CD4-positive, alpha-beta T cell treated with Interleukin-2 at 100 ng/mL for 4 hours (primary cell): ENCODE measurements around the gene MT2A.
"Not testable (repeated sequence)": the region's sequence is repeated elsewhere in the genome, so short reads cannot be mapped to it uniquely, and the experiment has no call there.

Experiments used
- DNase-seq: peaks from one replicate; pipeline ENCODE4 v3.0.0-alpha.2; 2020; ENCODE audit warnings: low spot score

MT2A gene

DNA sequence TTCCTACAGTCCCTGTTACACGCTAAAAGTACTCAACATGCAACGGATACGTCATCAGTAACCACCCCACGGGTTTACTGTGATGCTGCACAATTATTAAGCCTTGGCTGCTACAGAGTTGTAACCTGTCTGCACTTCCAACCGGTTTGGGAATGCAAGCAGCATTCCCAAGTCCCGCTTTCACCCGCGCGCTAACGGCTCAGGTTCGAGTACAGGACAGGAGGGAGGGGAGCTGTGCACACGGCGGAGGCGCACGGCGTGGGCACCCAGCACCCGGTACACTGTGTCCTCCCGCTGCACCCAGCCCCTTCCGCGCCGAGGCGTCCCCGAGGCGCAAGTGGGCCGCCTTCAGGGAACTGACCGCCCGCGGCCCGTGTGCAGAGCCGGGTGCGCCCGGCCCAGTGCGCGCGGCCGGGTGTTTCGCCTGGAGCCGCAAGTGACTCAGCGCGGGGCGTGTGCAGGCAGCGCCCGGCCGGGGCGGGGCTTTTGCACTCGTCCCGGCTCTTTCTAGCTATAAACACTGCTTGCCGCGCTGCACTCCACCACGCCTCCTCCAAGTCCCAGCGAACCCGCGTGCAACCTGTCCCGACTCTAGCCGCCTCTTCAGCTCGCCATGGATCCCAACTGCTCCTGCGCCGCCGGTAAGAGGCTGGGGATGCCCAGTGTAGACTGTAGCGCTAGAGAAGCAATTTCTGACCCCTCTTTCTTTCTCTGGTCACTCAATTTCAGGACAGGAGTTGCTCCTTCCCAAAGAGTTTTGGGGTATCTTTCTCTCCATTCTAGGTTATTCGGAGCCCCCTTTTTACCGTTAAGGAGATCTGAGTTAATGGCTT lies at the start of gene MT2A:
MT2A (plus strand) TSS at position 542 of the 833 bp plus-strand sequence; CDS start at position 614, 72 bp downstream.
- peak; percentile 85 for DNase-seq

DNA sequence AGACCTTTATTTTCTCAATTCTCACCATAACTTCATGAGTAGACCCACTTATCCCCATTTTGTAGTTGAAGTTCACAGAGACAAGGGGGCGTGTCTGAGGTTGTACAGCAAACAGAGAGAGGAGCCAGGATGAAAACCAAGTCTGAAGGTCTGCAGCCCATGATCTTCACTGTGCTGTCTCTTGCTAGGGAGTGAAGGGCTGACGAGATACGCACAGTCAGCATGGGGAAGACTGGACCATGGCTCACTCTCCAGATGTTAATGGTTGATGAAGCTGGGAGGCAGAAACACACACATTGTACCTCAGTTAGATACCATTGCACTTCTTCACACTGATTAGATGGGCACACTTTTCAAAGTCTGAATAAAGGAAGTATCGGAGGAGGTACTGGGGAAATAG lies 49.3 kb upstream of the MT2A start:
- no peak for DNase-seq

DNA sequence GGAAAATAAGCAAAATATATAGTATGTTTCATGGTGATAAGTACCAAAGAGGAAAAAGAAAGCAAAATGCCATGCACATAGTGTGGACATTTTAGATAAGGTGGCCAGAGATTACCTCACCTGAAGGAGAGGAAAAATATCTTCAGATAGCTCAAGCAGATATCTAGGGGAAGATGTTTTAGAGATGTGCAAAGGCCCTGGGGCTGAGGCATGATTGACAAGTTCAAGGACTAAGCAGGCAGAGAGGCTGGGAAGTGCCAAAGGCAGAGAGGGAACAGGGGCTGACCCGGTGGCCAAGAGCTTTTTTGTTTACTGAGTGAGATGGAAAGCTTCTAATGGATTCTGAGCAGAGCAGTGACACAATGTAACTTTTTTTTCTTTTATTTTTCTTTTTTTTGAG lies 47.9 kb upstream of the MT2A start:
- DNase-seq = no peak

DNA sequence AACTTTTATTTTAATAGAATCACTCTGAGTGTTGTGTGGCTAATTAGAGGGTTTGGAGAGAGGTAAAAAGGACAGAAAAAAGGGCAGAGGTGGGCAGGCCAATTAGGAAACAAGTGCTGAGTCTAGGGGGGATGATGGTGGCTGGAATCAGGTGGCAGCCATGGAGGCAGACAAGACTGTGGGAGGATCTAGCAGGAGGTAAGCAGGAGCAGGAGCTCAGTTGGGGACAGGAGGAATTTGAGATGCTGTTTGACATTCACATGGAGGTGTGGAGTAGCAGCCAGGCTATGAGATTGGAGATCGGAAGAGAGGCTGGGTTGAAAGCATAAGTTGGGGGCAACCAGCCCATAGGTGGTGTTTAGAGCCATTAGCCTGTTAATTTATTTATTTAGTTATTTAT lies 47.3 kb upstream of the MT2A start:
- DNase-seq = no peak

DNA sequence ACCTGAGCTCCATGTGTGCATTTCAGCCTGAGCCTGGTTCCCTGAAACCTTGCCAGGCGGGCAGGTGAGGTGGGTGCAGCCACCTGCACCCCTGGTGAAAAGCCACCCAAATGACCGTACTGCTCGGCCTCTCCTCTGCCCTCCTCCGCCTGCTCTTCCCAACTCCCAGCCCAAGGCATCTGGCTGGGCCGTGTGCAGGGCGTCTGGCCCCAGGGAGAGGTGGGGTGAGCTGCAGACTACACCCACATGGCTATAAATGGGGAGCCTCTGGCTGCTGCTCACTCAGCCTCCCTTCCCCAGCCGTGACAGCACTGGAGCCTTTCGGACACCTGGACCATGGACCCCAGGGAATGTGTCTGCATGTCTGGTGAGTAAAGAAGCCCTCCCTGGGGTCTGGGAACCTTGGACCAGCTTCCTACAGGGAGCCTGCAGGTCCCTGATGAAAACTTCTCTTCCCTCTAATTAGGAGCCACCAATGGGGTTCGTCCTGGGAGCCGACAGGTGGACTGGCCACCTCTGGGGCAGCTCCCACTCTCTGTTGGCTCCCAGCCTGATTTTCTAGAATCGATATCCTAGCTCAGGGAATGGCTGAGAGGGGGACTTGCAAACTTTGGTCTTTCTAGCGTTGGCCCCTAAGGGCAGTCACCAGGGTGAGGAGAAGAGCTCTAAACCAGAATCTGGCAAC lies 43.4 kb upstream of the MT2A start, which contains the start of gene MT4:
MT4 (plus strand) TSS at position 281 of the 685 bp plus-strand sequence; CDS start at position 337, 56 bp downstream.
- DNase-seq = no peak

DNA sequence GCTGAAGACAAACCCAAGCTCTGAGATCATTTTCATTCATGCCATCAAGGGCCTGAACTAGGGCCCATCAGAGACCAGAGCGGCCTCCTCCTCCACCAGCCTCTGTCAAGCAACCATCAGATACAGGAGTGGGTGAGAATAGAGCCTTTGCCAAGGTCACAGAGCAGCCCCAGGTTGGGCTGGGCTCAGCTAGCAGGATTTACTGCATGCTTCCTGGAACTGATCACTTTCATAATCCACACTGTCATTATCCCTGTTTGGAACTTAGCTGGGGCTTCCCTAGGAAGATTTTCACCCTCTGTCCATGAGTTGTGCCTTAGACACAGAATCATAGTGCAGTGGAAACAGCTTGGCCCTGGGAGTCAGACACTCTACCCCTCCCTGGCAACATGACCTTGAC lies 38.4 kb upstream of the MT2A start:
- DNase-seq = no peak

DNA sequence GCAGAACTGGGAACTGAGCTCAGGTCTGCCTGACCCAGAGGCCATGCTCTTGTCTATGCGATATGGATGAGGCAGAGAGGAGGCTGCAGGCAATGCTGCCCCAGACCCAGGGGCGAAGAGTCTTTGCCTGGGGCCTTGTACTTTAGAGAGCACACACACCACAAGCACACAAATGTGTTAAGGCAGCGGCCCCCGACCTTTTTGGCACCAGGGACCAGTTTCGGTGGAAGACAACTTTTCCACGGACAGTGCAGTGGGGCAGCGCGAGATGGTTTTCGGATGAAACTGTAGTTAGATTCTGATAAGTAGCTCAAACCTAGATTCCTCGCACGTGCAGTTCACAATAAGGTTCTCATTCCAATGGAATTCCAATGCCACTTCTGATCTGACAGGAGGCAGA lies 36.9 kb upstream of the MT2A start:
- DNase-seq = no peak

DNA sequence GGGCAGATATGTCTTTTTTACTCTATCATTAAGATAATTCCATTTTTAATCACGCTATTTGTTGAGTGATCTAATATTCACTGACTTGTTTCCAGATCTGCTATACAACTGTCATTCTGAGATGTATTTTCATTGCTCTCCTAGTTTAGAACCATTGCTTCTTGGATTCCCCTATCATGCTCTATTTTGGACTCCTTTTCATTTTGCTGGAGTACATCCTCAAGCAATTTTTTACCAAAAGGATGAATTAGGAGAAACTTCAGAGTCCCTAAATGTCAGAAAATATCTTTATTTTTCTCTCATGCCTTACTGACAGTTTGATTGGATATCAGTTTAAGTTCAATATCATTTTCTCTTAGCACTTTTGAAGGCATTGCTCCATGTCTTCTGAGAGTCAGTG lies 33.8 kb upstream of the MT2A start:
- no peak for DNase-seq

DNA sequence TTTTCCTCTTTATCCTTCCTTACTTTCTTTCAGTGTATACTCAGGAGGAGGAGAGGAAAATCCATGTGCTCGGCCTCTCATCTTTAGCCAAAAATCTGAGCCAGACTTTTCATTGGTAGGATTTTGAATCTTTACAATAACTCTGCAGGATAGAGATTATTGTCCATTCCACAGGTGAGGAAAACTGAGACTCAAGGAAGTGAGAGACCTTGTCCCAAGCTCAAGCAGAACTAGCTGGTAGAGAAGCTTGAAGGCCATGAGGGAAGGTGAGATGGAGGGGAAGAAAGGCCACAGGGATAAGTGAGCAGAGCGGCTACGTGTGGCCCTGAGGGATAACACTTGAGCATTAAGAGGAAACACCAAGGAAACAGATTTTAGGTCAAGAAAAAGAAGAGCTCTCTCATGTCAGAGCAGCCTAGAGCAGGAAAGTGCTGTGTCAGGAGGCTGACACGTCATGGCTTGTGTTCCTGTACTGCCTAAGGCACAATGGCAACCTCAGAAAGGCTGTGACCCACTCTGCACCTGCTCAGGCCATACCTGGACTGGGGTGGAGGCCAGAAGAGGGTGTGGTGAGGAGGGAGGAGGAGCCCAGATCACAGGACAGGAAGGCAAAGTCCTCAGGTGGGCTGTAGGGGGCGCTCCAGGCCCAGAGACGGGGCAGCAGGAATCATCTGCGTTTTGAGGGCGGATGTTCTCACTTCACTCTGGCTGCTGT lies 31.6 kb upstream of the MT2A start:
- peak; percentile 88 for DNase-seq

DNA sequence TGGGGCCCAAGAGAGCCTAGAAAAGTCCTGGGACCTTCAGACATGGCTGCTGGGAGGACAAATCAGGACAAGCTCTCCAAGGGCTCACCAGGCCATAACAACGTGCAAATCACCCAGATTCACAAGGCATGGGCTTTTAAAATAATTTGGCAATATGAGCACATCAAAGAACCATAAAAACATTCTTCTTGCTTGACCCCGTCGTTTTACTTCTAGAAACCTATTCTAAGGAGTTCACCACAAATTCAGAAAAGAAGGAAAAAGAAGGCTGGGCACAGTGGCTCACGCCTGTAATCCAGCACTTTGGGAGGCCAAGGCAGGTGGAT lies 31.1 kb upstream of the MT2A start:
- no peak for DNase-seq

DNA sequence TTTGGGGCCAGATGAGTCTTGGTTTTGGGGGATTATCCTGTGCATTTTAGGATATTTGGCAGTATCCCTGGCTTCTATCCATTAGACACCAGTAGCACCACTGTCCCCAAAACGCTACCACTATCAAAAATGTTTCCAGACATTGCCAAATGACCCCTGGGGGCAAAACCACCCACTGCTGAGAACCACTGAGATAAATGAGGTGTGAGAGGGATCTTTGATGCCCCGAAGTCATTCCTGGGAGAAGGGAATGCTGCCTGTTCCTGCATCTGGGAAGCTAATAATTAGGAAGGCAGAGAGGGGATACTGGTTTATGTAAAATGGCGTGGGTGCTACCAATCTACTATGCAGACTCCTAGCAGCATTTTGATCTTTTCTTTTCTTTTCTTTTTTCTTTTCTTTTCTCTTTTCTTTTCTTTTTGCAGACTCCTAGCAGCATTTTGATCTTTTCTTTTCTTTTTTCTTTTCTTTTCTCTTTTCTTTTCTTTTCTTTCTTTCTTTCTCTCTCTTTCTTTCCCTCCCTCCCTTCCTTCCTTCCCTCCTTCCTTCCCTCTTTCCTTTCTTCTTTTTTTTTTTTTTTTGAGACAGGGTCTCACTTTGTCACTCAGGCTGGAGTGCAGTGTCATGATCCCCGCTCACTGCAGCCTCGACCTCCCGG lies 27.9 kb upstream of the MT2A start:
- DNase-seq = no peak

DNA sequence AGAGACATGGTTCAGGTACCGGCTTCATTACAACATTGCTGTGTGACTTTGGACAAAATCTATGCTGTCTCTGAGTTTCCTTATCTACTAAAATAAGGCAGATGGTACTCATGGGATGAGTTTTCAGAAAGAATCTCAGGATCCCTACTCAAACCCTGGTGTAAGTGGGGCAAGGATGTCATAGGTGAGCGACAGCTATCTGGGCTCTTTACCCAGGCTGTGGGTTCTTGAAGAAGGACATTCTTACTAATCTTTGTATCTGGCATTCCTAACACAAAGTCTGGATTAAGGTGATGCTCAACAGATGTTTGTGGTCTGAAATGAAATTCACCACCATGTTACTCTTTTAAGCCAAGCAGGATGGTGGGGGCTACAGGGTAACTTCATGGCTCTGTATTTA lies 25.5 kb upstream of the MT2A start:
- DNase-seq = not testable (repeated sequence)

DNA sequence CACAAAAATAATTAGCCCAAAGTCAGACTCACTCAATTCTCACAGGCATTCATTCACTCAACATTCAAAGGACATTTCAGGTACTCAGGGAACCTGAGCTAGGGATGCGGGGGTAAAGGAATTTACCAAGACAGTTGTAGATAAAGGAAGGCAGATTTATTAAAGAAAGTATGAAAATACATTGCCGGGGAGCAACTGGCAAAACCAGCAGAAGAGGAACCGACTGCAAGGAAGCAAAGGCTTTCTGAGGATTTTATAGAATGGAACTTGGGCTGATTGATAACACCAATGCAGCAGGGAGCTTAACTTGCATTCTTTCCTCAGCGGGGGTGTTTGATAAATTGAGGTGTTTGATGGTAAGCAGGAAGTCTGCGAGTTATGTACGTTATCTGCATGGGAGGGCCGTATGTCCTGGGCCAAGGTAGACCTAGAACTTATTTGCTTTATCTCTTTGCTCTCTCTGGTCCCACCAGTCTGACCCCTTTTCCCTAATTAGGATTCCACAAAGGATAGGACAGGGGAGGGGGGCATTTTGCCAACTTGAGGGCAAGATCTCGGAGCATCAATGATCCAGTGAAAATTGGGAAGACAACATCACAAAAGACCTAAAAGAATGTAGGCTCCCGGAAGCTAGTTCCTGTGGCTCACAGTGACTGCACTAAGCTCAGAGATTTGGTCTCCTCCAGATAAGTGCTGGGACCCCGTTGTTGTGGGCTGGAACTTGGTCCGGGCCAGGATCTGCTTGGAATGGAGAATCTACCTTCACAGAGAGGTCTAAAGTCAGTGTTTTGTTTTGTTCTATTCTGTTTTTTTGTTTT lies 24.8 kb upstream of the MT2A start:
- no peak for DNase-seq

DNA sequence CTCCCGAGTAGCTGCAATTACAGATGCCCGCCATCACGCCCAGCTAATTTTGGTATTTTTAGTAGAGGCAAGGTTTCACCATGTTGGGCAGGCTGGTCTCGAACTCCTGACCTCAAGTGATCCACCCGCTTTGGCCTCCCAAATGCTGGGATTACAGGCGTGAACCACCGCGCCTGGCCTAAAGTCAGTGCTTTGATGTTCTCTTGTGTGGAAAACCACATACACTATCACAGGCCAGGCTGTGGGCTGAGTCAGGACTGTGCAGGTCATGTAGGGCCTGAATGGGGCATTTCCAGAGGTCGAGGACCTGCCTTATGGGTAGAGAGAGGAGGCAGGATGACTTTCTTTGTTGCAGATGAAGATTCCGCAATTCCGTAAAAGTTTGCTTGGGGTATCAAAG lies 24.1 kb upstream of the MT2A start:
- DNase-seq = no peak

DNA sequence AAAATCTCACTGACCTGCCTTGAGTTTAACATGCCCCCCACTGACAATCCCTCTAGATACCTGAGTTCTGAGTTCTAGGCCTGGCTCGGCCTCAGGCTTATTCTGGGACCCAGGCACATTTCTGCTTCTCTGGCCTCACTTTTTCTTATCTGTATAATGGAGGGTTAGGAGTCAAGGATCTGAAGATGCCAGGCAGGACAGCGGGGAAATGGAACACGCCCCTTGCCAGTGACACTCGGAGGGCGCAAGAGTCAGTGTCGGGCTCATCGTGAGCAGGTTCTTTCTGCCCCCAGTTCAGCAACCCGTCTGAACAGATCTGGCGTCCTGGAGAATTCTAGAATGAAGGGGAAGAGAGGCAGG lies 19.6 kb upstream of the MT2A start:
- DNase-seq = no peak

DNA sequence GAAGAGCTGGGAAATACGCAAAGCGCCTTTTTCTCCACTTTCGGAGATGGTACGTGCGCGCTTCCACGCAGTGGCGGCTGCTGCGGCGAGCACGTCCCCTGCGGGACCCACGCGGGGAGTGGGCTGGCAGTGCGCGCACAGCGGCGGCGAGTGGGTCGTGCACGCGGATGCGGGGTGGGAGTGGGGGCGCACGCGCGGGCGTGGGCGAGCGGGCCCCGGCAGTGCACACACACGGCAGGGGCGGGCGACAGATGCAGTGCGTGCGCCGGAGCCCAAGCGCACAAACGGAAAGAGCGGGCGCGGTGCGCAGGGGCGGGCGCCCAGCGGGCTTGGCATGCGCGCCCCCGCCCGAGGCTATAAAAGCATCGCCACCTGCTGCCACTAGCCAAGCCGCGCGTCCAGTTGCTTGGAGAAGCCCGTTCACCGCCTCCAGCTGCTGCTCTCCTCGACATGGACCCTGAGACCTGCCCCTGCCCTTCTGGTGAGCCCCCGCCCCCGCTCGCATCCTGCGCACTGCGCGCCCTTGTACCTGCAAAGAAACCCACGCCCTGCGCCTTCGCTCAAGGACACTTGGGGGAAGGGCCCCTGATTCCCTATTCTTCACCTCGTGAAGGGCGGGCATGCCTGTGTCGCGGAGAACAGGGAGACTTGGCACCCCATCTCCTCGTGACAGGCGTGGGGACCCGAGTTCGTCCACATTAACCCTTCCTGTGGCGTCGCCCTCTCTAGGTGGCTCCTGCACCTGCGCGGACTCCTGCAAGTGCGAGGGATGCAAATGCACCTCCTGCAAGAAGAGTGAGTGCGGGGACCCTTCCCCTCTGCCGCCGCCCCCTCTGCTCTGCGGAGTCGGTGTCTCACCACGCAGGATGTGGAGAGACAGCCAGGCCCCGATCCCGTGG lies 19.0 kb upstream of the MT2A start, which contains the start of gene MT3:
MT3 (plus strand) TSS at position 388 of the 899 bp plus-strand sequence; CDS start at position 451, 63 bp downstream.
- no peak for DNase-seq

DNA sequence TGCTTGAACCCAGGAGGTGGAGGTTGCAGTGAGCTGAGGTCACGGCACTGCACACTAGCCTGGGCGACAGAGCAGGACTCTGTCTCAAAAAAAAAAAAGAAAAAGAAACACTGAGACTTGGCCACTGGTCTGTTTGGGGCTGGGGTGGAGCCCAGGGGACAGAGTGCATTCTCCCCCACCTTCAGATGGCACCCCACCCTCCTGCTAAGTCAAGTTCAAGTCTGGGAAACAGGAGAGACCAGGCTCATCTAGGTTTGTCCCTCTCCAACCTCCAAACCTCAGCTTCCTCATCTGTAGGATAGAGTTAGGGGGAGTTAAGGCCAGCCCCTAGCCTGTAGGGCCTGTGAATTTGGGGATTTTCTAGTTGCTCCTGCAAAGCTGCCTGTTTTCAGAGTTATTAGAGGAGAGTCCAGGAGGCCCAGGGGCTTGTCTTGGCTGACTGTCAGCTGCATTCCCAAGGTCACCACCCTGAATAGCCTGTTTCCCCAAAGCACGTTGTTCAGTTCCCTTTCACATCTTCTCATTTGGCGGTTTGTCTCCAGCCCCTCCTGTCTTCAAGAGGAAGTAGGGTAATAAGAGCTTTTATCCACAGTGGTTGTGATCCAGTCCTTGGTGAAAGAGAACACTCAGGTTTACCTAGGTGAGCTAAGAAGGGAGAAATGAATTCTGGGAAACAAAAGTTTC lies 16.9 kb upstream of the MT2A start:
- DNase-seq = no peak

DNA sequence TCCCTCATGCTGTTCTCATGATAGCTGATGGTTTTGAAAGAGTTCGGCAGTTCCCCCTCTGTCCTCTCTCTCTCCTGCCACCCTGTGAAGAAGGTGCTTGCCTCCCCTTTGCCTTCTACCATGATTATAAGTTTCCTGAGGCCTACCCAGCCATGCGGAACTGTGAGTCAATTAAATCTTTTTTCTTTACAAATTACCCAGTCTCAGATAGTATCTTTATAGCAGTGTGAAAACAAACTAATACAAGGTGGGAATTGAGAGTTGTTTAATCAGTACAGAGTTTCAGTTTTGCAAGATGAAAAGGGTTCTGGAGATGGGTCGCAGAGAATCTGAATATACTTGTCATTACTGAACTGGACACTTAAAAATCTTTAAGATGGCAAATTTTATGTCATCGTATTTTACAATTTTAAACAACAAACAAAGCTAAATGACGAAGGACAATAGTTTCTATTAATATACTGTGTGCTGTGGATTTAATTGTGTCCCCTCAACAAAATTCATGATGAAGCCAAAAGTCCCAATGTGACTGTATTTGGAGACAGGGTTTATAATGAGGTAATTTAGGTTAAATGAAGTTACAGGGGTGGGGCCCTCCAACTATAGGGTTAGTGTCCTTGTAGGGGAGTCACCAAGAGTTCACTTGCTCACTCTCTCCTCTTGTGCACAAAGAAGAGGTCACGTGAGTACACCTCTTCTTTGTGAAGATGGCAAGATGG lies 14.7 kb upstream of the MT2A start:
- no peak for DNase-seq

DNA sequence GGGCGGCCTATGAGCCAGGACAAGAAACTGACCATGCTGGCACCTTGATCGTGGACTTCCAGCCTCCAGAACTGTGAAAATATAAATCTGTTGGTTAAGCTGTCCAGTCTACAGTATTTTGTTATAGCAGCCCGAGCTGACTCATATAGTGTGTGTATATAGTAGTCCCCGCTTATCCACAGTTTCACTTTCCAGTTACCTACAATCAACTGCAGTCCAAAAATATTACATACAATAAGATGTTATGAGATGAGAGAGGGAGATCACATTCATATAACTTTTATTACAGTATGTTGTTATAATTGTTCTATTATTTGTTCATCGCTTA lies 14.1 kb upstream of the MT2A start:
- no peak for DNase-seq
